Activated CD4-positive, alpha-beta memory T cell treated with anti-CD3 and anti-CD28 coated beads, Interleukin-2, amount 10 ng/mL, durations not matched to agents 7 days and 5 days (primary cell): ENCODE data around the gene C5orf46. TPM values are rescaled to one million over a fixed set of nuclear protein-coding genes. Genes with fewer than 3 reads are reported as not detected.

Experiments
- CTCF ChIA-PET: fragments of 350-600 bp; sonication (Branson Sonifier 250); formaldehyde crosslinking; loops from one replicate; lab custom pipeline; 2021; ENCODE audit warnings: antibody characterized with exemption, inconsistent platforms; lab: Charles Lee
- POLR2A ChIA-PET: fragments of 350-600 bp; sonication (Branson Sonifier 250); formaldehyde crosslinking; loops from one replicate; lab custom pipeline; 2021; ENCODE audit warnings: antibody characterized with exemption; lab: Charles Lee
- DNase-seq: peaks from one replicate; pipeline ENCODE4 v3.0.0-alpha.2; 2020
- H3K27ac Mint-ChIP-seq: one replicate; pipeline ENCODE4 v1.8.0; 2021; ENCODE audit warnings: mild to moderate bottlenecking, mixed read lengths
- H3K27me3 Mint-ChIP-seq: one replicate; pipeline ENCODE4 v1.8.0; 2021; ENCODE audit warnings: mixed read lengths
- H3K36me3 Mint-ChIP-seq: one replicate; pipeline ENCODE4 v1.8.0; 2021; ENCODE audit warnings: low read depth, mixed read lengths
- H3K4me1 Mint-ChIP-seq: one replicate; pipeline ENCODE4 v1.8.0; 2021; ENCODE audit warnings: mixed read lengths
- H3K4me3 Mint-ChIP-seq: one replicate; pipeline ENCODE4 v1.8.0; 2021; ENCODE audit warnings: mild to moderate bottlenecking, mixed read lengths
- H3K9me3 Mint-ChIP-seq: one replicate; pipeline ENCODE4 v1.8.0; 2021; ENCODE audit warnings: mixed read lengths
- total RNA-seq, 2 experiments: library from RNA; stranded (reverse); gene quantifications; one replicate each; pipeline ENCODE4 v1.2.3, GENCODE V29; 2021

The C5orf46 gene
- total RNA-seq, 2 experiments from 2014 or later, result not detected

- Mint-ChIP-seq H3K27ac (no peak overlapping the region), H3K4me1 (no peaks in the 10 kb centered on the region), H3K36me3 (no peaks in the 10 kb centered on the region), H3K4me3 (no peak overlapping the region), H3K27me3 (no peaks in the 10 kb centered on the region), H3K9me3 (no peaks in the 10 kb centered on the region)
- DNase-seq, result no peak
- CTCF ChIA-PET, result no interaction called here
- POLR2A ChIA-PET, result no interaction called here
Measured at GRCh38 chr5:147918101-147918685, 11.9 kb upstream of the C5orf46 start.

GRCh38 chr5:147913786-147914185, 7.4 kb upstream of the C5orf46 start:
- Mint-ChIP-seq H3K4me3 (no peak overlapping the region), H3K4me1 (no peaks in the 10 kb centered on the region), H3K9me3 (no peaks in the 10 kb centered on the region), H3K27me3 (no peaks in the 10 kb centered on the region), H3K27ac (no peak overlapping the region), H3K36me3 (no peaks in the 10 kb centered on the region)
- no peak for DNase-seq
- POLR2A ChIA-PET, result no interaction called here
- CTCF ChIA-PET, result no interaction called here

GRCh38 chr5:147912011-147912410, 5.7 kb upstream of the C5orf46 start:
- Mint-ChIP-seq H3K4me1 (no peaks in the 10 kb centered on the region), H3K27me3 (no peaks in the 10 kb centered on the region), H3K4me3 (no peak overlapping the region), H3K27ac (no peak overlapping the region), H3K9me3 (no peaks in the 10 kb centered on the region), H3K36me3 (no peaks in the 10 kb centered on the region)
- ChIA-PET POLR2A (no interaction called here), CTCF (no interaction called here)
- DNase-seq, result no peak

- Mint-ChIP-seq H3K27ac (no peak overlapping the region), H3K36me3 (no peaks in the 10 kb centered on the region), H3K27me3 (no peaks in the 10 kb centered on the region), H3K4me1 (no peaks in the 10 kb centered on the region), H3K4me3 (no peak overlapping the region), H3K9me3 (no peaks in the 10 kb centered on the region)
- CTCF ChIA-PET, result no interaction called here
- no peak for DNase-seq
- POLR2A ChIA-PET, result no interaction called here
Measured at GRCh38 chr5:147911427-147911826, 5.1 kb upstream of the C5orf46 start.

- no peaks in the 10 kb centered on the region for H3K4me1 Mint-ChIP-seq
- H3K36me3 Mint-ChIP-seq, result no peaks in the 10 kb centered on the region
- ChIA-PET CTCF (no interaction called here), POLR2A (no interaction called here)
- DNase-seq, result no peak
- no peaks in the 10 kb centered on the region for H3K27me3 Mint-ChIP-seq
- no peaks in the 10 kb centered on the region for H3K9me3 Mint-ChIP-seq
- no peak overlapping the region for H3K4me3 Mint-ChIP-seq
- H3K27ac Mint-ChIP-seq, result no peak overlapping the region
Measured at GRCh38 chr5:147904110-147904509, 2.2 kb downstream of the C5orf46 start.

- ChIA-PET POLR2A (no interaction called here), CTCF (no interaction called here)
- no peak for DNase-seq
- H3K9me3 Mint-ChIP-seq, result no peaks in the 10 kb centered on the region
- H3K27me3 Mint-ChIP-seq, result no peaks in the 10 kb centered on the region
- H3K4me1 Mint-ChIP-seq, result no peaks in the 10 kb centered on the region
- no peaks in the 10 kb centered on the region for H3K36me3 Mint-ChIP-seq
- no peak overlapping the region for H3K27ac Mint-ChIP-seq
- H3K4me3 Mint-ChIP-seq, result no peak overlapping the region
Measured at GRCh38 chr5:147902609-147903115, 3.7 kb downstream of the C5orf46 start.

GRCh38 chr5:147901599-147902039, 4.7 kb downstream of the C5orf46 start:
- Mint-ChIP-seq H3K27ac (no peak overlapping the region), H3K4me1 (no peaks in the 10 kb centered on the region), H3K27me3 (no peaks in the 10 kb centered on the region), H3K36me3 (no peaks in the 10 kb centered on the region), H3K4me3 (no peak overlapping the region), H3K9me3 (no peaks in the 10 kb centered on the region)
- POLR2A ChIA-PET, result no interaction called here
- CTCF ChIA-PET, result no interaction called here
- DNase-seq, result no peak

- Mint-ChIP-seq H3K9me3 (no peaks in the 10 kb centered on the region), H3K4me3 (no peak overlapping the region), H3K27ac (no peak overlapping the region), H3K4me1 (no peaks in the 10 kb centered on the region), H3K27me3 (no peaks in the 10 kb centered on the region), H3K36me3 (no peaks in the 10 kb centered on the region)
- CTCF ChIA-PET, result no interaction called here
- POLR2A ChIA-PET, result no interaction called here
- DNase-seq, result no peak
Measured at GRCh38 chr5:147898875-147899401, 7.4 kb downstream of the C5orf46 start.

GRCh38 chr5:147895864-147896263, 10.5 kb downstream of the C5orf46 start:
- POLR2A ChIA-PET, result no interaction called here
- H3K36me3 Mint-ChIP-seq, result no peaks in the 10 kb centered on the region
- H3K4me1 Mint-ChIP-seq, result no peaks in the 10 kb centered on the region
- H3K27ac Mint-ChIP-seq, result no peak overlapping the region
- no peaks in the 10 kb centered on the region for H3K27me3 Mint-ChIP-seq
- no peak overlapping the region for H3K4me3 Mint-ChIP-seq
- H3K9me3 Mint-ChIP-seq, result no peaks in the 10 kb centered on the region
- DNase-seq, result no peak
- CTCF ChIA-PET, result no interaction called here

- ChIA-PET POLR2A (no interaction called here), CTCF (no interaction called here)
- Mint-ChIP-seq H3K4me1 (no peaks in the 10 kb centered on the region), H3K4me3 (no peak overlapping the region), H3K27ac (no peak overlapping the region), H3K36me3 (no peaks in the 10 kb centered on the region), H3K27me3 (no peaks in the 10 kb centered on the region), H3K9me3 (no peaks in the 10 kb centered on the region)
- DNase-seq, result no peak
Measured at GRCh38 chr5:147893820-147894219, 12.5 kb downstream of the C5orf46 start.

- no peaks in the 10 kb centered on the region for H3K27me3 Mint-ChIP-seq
- no peak overlapping the region for H3K4me3 Mint-ChIP-seq
- POLR2A ChIA-PET, result no interaction called here
- H3K36me3 Mint-ChIP-seq, result no peaks in the 10 kb centered on the region
- CTCF ChIA-PET, result no interaction called here
- no peak overlapping the region for H3K27ac Mint-ChIP-seq
- DNase-seq, result no peak
- H3K9me3 Mint-ChIP-seq, result no peaks in the 10 kb centered on the region
- H3K4me1 Mint-ChIP-seq, result no peaks in the 10 kb centered on the region
Measured at GRCh38 chr5:147892696-147893296, 13.5 kb downstream of the C5orf46 start.

GRCh38 chr5:147887930-147888329, 18.4 kb downstream of the C5orf46 start:
- Mint-ChIP-seq H3K27ac (no peak overlapping the region), H3K27me3 (no peaks in the 10 kb centered on the region), H3K4me3 (no peak overlapping the region), H3K36me3 (no peaks in the 10 kb centered on the region), H3K4me1 (no peaks in the 10 kb centered on the region), H3K9me3 (no peaks in the 10 kb centered on the region)
- CTCF ChIA-PET, result no interaction called here
- DNase-seq, result no peak
- POLR2A ChIA-PET, result no interaction called here

- no peaks in the 10 kb centered on the region for H3K4me1 Mint-ChIP-seq
- POLR2A ChIA-PET, result no interaction called here
- no peaks in the 10 kb centered on the region for H3K27me3 Mint-ChIP-seq
- no peaks in the 10 kb centered on the region for H3K9me3 Mint-ChIP-seq
- no peak overlapping the region for H3K27ac Mint-ChIP-seq
- CTCF ChIA-PET, result no interaction called here
- no peaks in the 10 kb centered on the region for H3K36me3 Mint-ChIP-seq
- H3K4me3 Mint-ChIP-seq, result no peak overlapping the region
- no peak for DNase-seq
Measured at GRCh38 chr5:147887026-147887627, 19.2 kb downstream of the C5orf46 start.
